H9 (cell line): ENCODE measurements around the gene ANKRD11. TPM values are rescaled to one million over a fixed set of nuclear protein-coding genes. Genes with fewer than 3 reads are reported as not detected.

Source experiments
- DNase-seq: peaks from one replicate; pipeline ENCODE4 v3.0.0-alpha.2; 2017
- H2AFZ ChIP-seq: one replicate; pipeline ENCODE4 v1.6.1; 2013; ENCODE audit warnings: mild to moderate bottlenecking, low read length, control low read depth, moderate library complexity
- H2AK5ac ChIP-seq: 2 replicates; pipeline ENCODE4 v1.6.1; 2013; ENCODE audit warnings: low read length, control low read depth, mixed read lengths; ENCODE audit not compliant: insufficient read length
- H2BK120ac ChIP-seq: one replicate; pipeline ENCODE4 v1.6.1; 2013; ENCODE audit warnings: low read depth, mild to moderate bottlenecking, low read length, control low read depth, inconsistent platforms; ENCODE audit not compliant: poor library complexity, severe bottlenecking
- H2BK12ac ChIP-seq: 2 replicates; pipeline ENCODE4 v1.6.1; 2013; ENCODE audit warnings: low read length, control low read depth, mixed read lengths, low read depth; ENCODE audit not compliant: insufficient read length
- H2BK15ac ChIP-seq: 2 replicates; pipeline ENCODE4 v1.6.1; 2013; ENCODE audit warnings: low read depth, low read length, control low read depth
- H2BK20ac ChIP-seq: one replicate; pipeline ENCODE4 v1.6.1; 2013; ENCODE audit warnings: low read depth, mild to moderate bottlenecking, low read length, control low read depth, inconsistent platforms; ENCODE audit not compliant: poor library complexity, severe bottlenecking
- H2BK5ac ChIP-seq: 2 replicates; pipeline ENCODE4 v1.6.1; 2013; ENCODE audit warnings: low read length, control low read depth, mixed read lengths; ENCODE audit not compliant: insufficient read length
- H3K14ac ChIP-seq: 2 replicates; pipeline ENCODE4 v1.6.1; 2013; ENCODE audit warnings: low read length, control low read depth; ENCODE audit not compliant: insufficient read depth
- H3K18ac ChIP-seq: 2 replicates; pipeline ENCODE4 v1.6.1; 2013; ENCODE audit warnings: low read depth, mild to moderate bottlenecking, mixed read lengths, low read length, control low read depth; ENCODE audit not compliant: insufficient read length
- H3K23ac ChIP-seq: 2 replicates; pipeline ENCODE4 v1.6.1; 2013; ENCODE audit warnings: low read length, control low read depth, mixed read lengths, low read depth; ENCODE audit not compliant: insufficient read length
- H3K23me2 ChIP-seq: 2 replicates; pipeline ENCODE4 v1.6.1; 2013; ENCODE audit warnings: low read depth, mild to moderate bottlenecking, mixed read lengths, low read length, control low read depth; ENCODE audit not compliant: insufficient read length, poor library complexity, severe bottlenecking
- H3K27ac ChIP-seq: 2 replicates; pipeline ENCODE4 v1.5.1; 2013; ENCODE audit warnings: low read length, control low read depth, mixed read lengths, low read depth; ENCODE audit not compliant: insufficient read length
- H3K27me3 ChIP-seq: 2 replicates; pipeline ENCODE4 v1.6.1; 2013; ENCODE audit warnings: low read length, control low read depth, inconsistent platforms; ENCODE audit not compliant: insufficient read depth
- H3K4ac ChIP-seq: 2 replicates; pipeline ENCODE4 v1.6.1; 2013; ENCODE audit warnings: low read depth, mild to moderate bottlenecking, control low read depth, inconsistent platforms, low read length, moderate library complexity
- H3K4me1 ChIP-seq: 2 replicates; pipeline ENCODE4 v1.6.1; 2013; ENCODE audit warnings: low read length, control low read depth, inconsistent platforms; ENCODE audit not compliant: insufficient read depth
- H3K4me2 ChIP-seq: 2 replicates; pipeline ENCODE4 v1.6.1; 2013; ENCODE audit warnings: low read length, control low read depth, mixed read lengths; ENCODE audit not compliant: insufficient read length, insufficient read depth
- H3K56ac ChIP-seq: 2 replicates; pipeline ENCODE4 v1.6.1; 2013; ENCODE audit warnings: low read depth, mild to moderate bottlenecking, mixed read lengths, low read length, control low read depth; ENCODE audit not compliant: insufficient read length
- H3K79me1 ChIP-seq: 2 replicates; pipeline ENCODE4 v1.6.1; 2013; ENCODE audit warnings: low read depth, mild to moderate bottlenecking, moderate library complexity, low read length, control low read depth, inconsistent platforms; ENCODE audit not compliant: insufficient read depth, poor library complexity, severe bottlenecking
- H3K79me2 ChIP-seq: 2 replicates; pipeline ENCODE4 v1.6.1; 2013; ENCODE audit warnings: low read length, control low read depth, inconsistent platforms; ENCODE audit not compliant: insufficient read depth
- H3K9ac ChIP-seq: 2 replicates; pipeline ENCODE4 v1.6.1; 2013; ENCODE audit warnings: low read length, control low read depth, mixed read lengths; ENCODE audit not compliant: insufficient read length; ENCODE audit errors: extremely low read depth
- H3K9me3 ChIP-seq: one replicate; pipeline ENCODE4 v1.6.1; 2013; ENCODE audit warnings: low read depth, low read length, inconsistent platforms; ENCODE audit not compliant: control insufficient read depth
- H3T11ph ChIP-seq: one replicate; pipeline ENCODE4 v1.6.1; 2013; ENCODE audit warnings: mild to moderate bottlenecking, low read length, control low read depth, inconsistent platforms
- H4K20me1 ChIP-seq: one replicate; pipeline ENCODE4 v1.6.1; 2013; ENCODE audit not compliant: control insufficient read depth, insufficient read length, insufficient read depth
- H4K5ac ChIP-seq: 2 replicates; pipeline ENCODE4 v1.6.1; 2013; ENCODE audit warnings: low read depth, mild to moderate bottlenecking, mixed read lengths, low read length, control low read depth; ENCODE audit not compliant: insufficient read length
- H4K8ac ChIP-seq: replicated peaks from 2 replicates; pipeline ENCODE4 v1.6.1; 2013; ENCODE audit warnings: low read length, control low read depth, mixed read lengths, low read depth; ENCODE audit not compliant: insufficient read length
- H4K91ac ChIP-seq: 2 replicates; pipeline ENCODE4 v1.6.1; 2013; ENCODE audit warnings: low read depth, mild to moderate bottlenecking, moderate library complexity, mixed read lengths, low read length, control low read depth; ENCODE audit not compliant: insufficient read length
- H3K27ac Mint-ChIP-seq, 3 experiments: 2 replicates in 2 of 3; 3 replicates in 1 of 3; pipeline ENCODE4 v1.8.0; 2020 to 2021; ENCODE audit warnings: mixed read lengths in 3 of 3, mild to moderate bottlenecking in 1 of 3, moderate library complexity in 1 of 3
- H3K27me3 Mint-ChIP-seq: 2 replicates; pipeline ENCODE4 v1.8.0; 2021; ENCODE audit warnings: low read depth, mild to moderate bottlenecking, moderate library complexity, mixed read lengths
- H3K36me3 Mint-ChIP-seq, 3 experiments: 2 replicates in 2 of 3; 3 replicates in 1 of 3; pipeline ENCODE4 v1.8.0; 2020 to 2021; ENCODE audit warnings: low read depth in 3 of 3, mixed read lengths in 3 of 3; ENCODE audit not compliant: insufficient read depth in 1 of 3
- H3K4me1 Mint-ChIP-seq, 2 experiments: 2 replicates each; pipeline ENCODE4 v1.8.0; 2020; ENCODE audit warnings: mixed read lengths in 2 of 2
- H3K4me3 Mint-ChIP-seq, 2 experiments: 2 replicates in 1 of 2; 3 replicates in 1 of 2; pipeline ENCODE4 v1.8.0; 2020 to 2021; ENCODE audit warnings: mild to moderate bottlenecking in 2 of 2, mixed read lengths in 2 of 2, moderate library complexity in 1 of 2
- H3K9me3 Mint-ChIP-seq, 2 experiments: 2 replicates in 1 of 2; 3 replicates in 1 of 2; pipeline ENCODE4 v1.8.0; 2020; ENCODE audit warnings: mild to moderate bottlenecking in 2 of 2, mixed read lengths in 2 of 2, moderate library complexity in 1 of 2
- CTCF ChIP-seq: fragments of 200-600 bp; sonication (generic); conservative IDR thresholded peaks from 3 replicates; pipeline ENCODE4 v1.8.0; 2021; ENCODE audit warnings: antibody characterized with exemption, mild to moderate bottlenecking
- WGBS: extraction: QIAGEN DNeasy Blood & Tissue Kit; methylation state at CpG from one replicate; pipeline ENCODE4 v1.1.7; 2013; ENCODE audit warnings: missing lambda C conversion rate, low lambda C conversion rate, mixed read lengths; ENCODE audit not compliant: insufficient read length; ENCODE audit errors: extremely low coverage; 5-methylcytosine and 5-hydroxymethylcytosine counted together
- total RNA-seq: library from RNA; stranded (reverse); gene quantifications from 2 replicates; pipeline ENCODE4 v1.2.1, GENCODE V29; 2021

Gene ANKRD11
- total RNA-seq, 1 experiment from 2014 or later: 181 TPM

- Histone ChIP-seq H3K56ac (no peak overlapping the region), H4K5ac (no peak overlapping the region), H3K18ac (no peak overlapping the region), H3K79me2 (peaks cover 66% of the 10 kb centered on the region), H3K27ac (no peak overlapping the region), H3K23me2 (no peaks in the 10 kb centered on the region), H3T11ph (no peak overlapping the region), H3K14ac (no peak overlapping the region), H3K4me1 (no peaks in the 10 kb centered on the region; the same call in 1 of the 2 replicates), H4K20me1 (no peaks in the 10 kb centered on the region), H3K4ac (no peak overlapping the region), H3K79me1 (peaks cover 4% of the 10 kb centered on the region), H2BK12ac (no peak overlapping the region), H3K4me2 (no peak overlapping the region), H2BK15ac (no peak overlapping the region), H3K27me3 (no peaks in the 10 kb centered on the region), H3K23ac (no peak overlapping the region), H2AK5ac (no peak overlapping the region), H4K8ac (no peak overlapping the region), H3K9me3 (no peaks in the 10 kb centered on the region), H2AFZ (no peak overlapping the region), H3K9ac (no peak overlapping the region), H2BK120ac (no peak overlapping the region), H2BK20ac (no peak overlapping the region), H4K91ac (no peak overlapping the region), H2BK5ac (no peak overlapping the region)
- peaks cover 18 to 42% (median 32%) of the 10 kb centered on the region in 3 experiments for H3K36me3 Mint-ChIP-seq
- peaks cover 11 to 20% of the 10 kb centered on the region in 2 experiments for H3K9me3 Mint-ChIP-seq
- DNase-seq: no peak
- no peak overlapping the region for H3K4me3 Mint-ChIP-seq
- peak overlapping the region in 2 of 3 experiments; percentile 27 to 39; a peak in 4 of 7 replicates for H3K27ac Mint-ChIP-seq
- WGBS: no CpG with 5 or more reads among the region's 7 CpGs
- no peak for TF ChIP-seq CTCF
- peaks cover 13 to 21% of the 10 kb centered on the region in 2 experiments for H3K4me1 Mint-ChIP-seq
- H3K27me3 Mint-ChIP-seq: no peaks in the 10 kb centered on the region
These were observed 31.8 kb downstream of the ANKRD11 start for GRCh38 chr16:89458551-89458950.
